Measurements from ENCODE around the gene LRRTM3.

The LRRTM3 gene

GRCh38 chr10:66925896-66926715, at the start of gene LRRTM3:
Gene LRRTM3, plus strand, starts transcription at chr10:66926036.
- H3K4me3 ChIP-seq (ENCODE audit: low read depth, low read length), result no peak within 1 kb of the TSS
- TF ChIP-seq CTCF (IDR thresholded peaks at IDR 0.05; ENCODE audit: borderline replicate concordance, insufficient read depth, low read depth, low read length), result peak; percentile 61

- H3K4me3 ChIP-seq (ENCODE audit: low read depth, low read length), result no peak overlapping the region
- no peak for TF ChIP-seq CTCF (IDR thresholded peaks at IDR 0.05; ENCODE audit: borderline replicate concordance, insufficient read depth, low read depth, low read length)
These were observed 48.5 kb upstream of the LRRTM3 start for GRCh38 chr10:66877361-66877760.

GRCh38 chr10:66880292-66880691, 45.5 kb upstream of the LRRTM3 start:
- no peak for TF ChIP-seq CTCF (IDR thresholded peaks at IDR 0.05; ENCODE audit: borderline replicate concordance, insufficient read depth, low read depth, low read length)
- H3K4me3 ChIP-seq (ENCODE audit: low read depth, low read length), result no peak overlapping the region

GRCh38 chr10:66880826-66881225, 45.0 kb upstream of the LRRTM3 start:
- no peak for TF ChIP-seq CTCF (IDR thresholded peaks at IDR 0.05; ENCODE audit: borderline replicate concordance, insufficient read depth, low read depth, low read length)
- H3K4me3 ChIP-seq (ENCODE audit: low read depth, low read length), result no peak overlapping the region

- no peak for TF ChIP-seq CTCF (IDR thresholded peaks at IDR 0.05; ENCODE audit: borderline replicate concordance, insufficient read depth, low read depth, low read length)
- H3K4me3 ChIP-seq (ENCODE audit: low read depth, low read length), result no peak overlapping the region
These were observed 44.0 kb upstream of the LRRTM3 start for GRCh38 chr10:66881814-66882213.

GRCh38 chr10:66882271-66882670, 43.6 kb upstream of the LRRTM3 start:
- no peak overlapping the region for H3K4me3 ChIP-seq (ENCODE audit: low read depth, low read length)

More at GRCh38 chr10:66882271-66882670, 43.6 kb upstream of the LRRTM3 start:
- TF ChIP-seq CTCF (IDR thresholded peaks at IDR 0.05; ENCODE audit: borderline replicate concordance, insufficient read depth, low read depth, low read length), result no peak
